GDM1 (cell line): ENCODE results near the gene C8B.

Source experiments
- DNase-seq: peaks from one replicate; lab custom pipeline; 2025; lab: John Stamatoyannopoulos, UW

Gene C8B

DNA sequence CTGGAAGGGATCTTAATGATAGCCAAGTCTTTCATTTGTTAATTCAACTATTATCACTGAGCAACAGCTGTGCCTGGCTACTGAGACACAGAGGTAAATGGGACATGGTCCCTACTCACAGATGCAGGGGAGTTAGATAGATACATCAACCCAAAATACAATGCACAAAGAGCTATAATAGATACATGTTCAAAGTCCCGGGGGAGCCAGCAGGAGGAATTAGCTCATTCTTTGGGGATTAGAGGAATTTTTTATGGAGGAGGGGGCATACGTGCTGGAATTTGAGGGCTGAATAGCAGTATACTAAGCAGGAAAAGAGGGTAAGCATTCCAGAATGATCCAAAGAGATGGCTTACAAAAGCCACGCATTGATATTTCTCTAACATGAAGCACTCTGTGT, 34.6 kb downstream of the C8B start:
- DNase-seq, result no peak

DNA sequence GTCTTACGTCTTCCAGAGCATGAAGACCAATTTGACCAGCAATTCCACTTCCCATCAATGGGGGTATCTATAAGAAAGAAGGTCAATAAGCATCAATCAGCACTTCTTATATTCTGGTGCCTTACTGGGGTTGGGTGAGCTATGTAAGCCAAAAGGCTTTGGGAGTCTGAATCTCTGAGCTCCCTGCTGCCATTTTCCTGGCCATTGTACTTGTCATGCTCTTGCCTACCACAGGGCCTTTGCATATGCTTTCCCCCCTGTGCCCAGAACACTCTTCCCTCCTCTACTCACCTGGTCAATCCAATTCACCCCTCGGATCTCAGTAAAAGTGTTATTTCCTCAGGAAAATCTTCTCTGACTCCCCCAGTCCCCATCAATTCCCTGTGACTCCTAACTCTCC, 36.3 kb downstream of the C8B start:
- no peak for DNase-seq

DNA sequence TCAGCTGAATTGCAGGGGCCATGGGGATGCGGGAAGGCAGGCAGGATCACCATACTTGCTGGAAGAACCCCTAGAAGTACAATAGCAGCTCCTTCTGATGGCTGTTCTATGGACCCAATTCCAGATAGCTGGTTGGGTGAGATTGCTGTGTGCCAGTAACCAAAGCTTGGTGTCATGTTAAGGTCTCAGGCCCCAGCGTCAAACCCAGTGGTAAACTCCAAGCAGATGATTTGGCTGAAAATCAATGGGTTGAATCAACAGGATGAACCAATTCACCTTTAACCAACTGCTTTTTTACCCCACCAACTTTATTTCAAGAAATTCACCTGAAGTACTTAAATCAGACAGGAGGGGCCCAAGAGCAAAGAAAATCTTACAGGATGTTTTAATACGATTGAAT, 37.8 kb downstream of the C8B start:
- no peak for DNase-seq

DNA sequence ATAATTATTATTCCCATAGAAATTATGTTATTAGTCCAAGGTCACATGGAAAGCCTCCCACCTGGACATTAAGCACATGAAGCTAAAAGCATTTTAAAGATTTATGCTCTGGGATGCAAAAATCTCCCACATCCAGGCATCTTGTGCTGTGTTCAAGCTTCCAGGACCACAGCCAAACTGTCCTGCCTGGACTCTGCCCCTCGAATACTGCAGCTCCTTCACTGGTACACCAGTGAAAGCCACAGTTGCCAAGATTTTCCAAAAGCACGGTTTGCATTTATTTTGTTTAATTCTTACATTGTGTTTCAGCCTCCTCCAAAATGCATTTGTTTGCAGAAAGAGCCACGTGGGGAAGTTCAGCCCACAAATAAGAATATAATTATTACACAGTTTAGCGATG, 38.6 kb downstream of the C8B start:
- no peak for DNase-seq

DNA sequence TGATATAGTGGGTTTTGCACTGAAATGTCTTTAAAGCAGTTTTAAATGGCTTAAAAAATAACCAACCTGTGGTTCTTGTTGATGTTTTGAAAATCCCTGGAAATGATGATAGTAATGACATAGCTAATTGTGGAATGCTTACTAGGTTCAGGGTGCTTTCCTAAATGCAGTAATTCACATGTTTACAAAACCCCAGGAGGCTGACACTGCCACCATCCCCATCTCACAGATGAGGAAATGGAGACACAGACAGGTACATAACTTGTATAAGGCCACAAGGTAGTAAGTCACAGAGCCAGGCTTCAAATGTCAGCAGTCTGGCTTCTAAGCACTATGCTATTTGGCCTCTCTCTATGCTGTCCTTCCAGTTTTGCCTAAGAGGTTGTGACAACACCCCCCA, 40.6 kb downstream of the C8B start:
- DNase-seq, result no peak

DNA sequence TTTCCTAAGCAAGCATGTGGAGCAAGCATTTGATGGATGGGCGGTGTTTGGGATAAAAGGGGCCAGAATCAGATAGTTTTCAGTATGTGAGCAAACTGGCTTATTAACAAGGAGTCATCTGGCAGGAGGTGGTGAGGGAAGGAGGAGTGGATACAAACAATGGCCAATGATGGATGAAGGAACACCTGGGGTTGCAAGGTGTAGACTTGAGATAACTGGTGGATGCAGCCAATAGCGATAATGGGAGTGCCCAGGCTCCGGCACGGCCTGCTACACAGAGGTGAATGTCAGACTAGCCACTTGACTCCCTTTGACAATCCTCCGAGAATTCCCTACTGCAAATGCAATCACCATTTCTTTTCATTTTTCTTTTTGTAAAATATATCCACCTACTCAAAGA, 41.7 kb downstream of the C8B start:
- DNase-seq, result no peak

DNA sequence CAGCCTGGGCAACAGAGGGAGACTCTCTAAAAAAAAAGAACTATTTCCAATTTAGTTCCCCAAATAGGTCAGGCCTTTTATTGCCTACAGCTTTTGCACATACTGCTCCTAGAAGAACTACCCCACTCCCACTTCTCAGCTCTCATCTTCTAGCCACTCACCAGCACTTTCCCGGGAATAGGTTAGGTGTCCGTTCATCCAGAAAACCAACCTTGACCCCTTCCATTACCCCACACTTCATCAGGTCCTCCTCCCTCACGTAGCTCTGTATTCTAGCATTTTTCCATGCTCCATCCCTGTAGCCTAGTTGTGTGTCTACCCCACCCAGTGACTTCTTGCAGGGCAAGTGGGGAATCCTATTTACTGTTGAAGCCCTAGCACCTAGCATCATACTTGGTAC, 42.6 kb downstream of the C8B start:
- no peak for DNase-seq

DNA sequence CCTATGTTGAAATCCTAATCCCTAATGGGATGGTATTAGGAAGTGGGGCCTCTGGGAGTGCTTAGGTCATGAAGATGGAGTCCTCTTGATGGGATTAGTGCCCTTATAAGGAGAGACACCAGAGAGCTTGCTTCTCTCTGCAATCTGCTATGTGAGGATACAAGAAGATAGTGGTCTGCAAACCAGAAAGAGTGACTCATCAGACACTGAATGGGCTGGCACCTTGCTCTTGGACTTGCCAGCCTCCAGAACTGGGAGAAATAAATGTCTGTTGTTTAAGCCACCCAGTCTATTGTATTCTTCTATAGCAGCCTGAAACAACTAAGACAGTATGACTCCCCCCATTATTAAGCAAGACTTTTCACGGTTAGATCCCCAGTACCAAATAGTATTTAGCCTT, 43.3 kb downstream of the C8B start:
- no peak for DNase-seq

DNA sequence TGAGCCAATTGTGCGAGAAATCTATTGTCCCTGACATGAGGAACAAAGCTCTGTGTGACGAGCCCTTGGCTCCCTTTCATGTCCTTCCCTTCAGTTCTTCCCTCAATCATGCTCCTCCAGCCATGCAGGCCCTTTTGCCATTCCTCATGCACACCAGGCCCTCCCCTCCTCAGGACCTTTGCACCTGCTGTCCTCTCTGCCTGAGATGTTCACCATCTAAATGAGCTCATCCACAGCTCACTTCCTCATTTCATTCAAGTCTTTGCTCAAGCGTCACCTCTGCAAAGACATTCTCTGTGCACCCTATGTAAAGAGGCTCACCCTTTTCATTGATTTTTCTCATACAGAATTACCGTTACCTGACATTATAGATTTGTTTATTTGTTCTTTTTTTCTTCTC, 43.7 kb downstream of the C8B start:
- DNase-seq, result no peak

DNA sequence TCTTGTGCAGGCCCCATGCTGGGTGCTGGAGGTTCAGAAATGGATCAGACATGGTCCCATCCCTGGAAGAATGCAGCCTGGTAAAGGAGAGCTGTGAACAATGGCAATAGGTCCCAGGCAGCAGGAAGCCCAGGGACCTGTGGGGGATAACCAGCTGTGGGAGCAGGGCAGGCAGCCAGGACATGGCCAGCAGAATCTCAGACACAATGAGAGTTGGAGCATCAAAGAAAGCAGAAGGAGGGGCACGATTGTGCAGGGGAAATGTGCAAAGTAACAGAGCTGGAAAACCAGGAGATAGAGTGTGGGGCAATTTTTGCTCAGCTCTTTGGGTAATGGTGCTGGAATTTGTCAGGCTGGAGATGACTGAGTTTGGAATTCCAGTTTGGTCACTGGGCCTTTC, 44.3 kb downstream of the C8B start:
- DNase-seq, result no peak

DNA sequence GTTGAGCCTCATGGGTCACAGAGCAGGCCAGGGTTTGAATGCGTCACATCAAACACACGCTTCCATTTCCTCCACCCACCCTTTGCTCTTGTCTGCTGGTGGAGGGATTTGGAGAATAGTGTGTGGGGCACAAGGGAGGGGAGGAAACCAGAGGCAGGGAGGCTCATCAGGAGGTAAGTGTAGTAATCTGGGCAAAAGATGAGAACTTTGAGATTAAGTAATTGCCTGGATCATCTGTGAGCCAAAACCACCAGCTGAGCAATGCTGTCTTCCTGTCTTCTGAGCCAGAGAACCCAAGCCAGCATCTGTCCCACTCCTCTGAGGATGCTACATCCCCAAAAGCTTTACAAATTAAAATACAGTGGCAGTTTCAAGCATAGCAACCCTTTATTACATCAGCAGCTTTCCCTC, 45.2 kb downstream of the C8B start:
- DNase-seq, result no peak

DNA sequence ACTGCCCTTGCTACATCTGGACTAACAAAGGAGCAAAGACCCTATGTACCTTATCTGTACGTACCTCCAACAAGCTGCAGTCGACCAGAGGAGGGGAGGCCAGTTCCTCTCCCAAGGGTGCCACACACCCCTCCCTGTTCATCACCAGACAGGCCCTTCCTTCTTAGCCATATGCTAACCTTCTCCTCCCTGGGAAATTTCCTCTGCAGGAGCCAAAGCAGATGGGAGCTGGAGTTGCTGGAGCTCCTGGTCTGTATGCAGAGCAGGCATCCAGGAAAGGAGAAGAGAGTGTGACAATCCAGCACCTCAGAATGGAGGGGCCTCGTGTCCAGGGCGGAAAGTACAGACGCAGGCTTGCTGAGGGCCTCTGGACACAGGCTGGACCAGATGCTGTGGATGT, 48.5 kb downstream of the C8B start:
- no peak for DNase-seq

DNA sequence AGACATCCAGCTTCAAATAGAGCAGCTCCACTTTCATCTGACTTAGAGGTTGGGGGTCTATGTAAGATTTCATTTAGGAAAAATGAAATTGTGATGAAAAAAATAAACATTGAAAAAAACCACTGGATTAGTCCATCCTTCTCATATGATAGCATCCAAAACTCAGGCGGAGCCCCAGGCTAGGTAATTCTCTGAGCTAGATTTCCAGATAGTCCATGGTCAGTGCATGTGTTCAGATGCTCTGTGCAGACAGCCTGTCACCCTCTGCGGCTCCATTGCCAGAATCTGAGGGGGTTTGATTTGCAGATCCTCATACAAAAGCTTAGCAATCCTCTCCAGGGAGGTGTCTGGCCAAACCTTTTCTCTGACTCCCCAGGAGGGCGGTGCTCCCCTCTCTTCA, 49.2 kb downstream of the C8B start:
- no peak for DNase-seq

DNA sequence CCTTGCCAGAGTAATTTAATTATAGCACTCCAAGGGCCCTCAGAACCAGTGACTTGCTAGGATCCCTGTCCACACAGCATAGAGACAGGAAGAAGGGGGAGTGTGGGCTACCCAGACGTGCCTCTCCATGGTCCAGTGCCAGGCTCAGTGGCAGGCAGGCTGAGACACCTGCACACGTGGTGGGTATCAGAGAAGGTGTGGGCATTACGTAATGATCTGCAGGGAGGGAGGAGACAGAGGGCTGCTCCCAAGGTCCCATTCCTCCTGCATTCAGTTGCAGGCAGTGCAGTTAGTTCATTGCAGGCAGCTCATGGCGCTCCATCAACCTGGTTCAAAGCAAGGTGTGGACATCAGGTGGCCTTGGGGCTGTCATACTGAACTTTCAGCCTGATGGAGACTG, 49.9 kb downstream of the C8B start:
- no peak for DNase-seq

DNA sequence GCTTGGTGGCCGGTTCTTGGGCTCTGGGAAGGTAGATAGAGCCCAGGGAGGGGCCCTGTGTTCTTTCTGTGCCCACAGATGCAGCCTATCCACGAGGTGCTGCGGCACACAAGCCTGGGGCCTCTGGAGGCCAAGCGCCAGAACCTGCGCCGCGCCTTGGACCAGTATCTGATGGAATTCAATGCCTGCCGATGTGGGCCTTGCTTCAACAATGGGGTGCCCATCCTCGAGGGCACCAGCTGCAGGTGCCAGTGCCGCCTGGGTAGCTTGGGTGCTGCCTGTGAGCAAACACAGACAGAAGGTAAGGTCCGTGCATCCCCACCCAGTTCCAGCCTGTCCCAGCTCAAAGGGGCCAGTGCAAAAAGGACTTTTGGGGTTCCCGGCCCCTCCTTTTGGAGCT, 53.5 kb downstream of the C8B start:
- no peak for DNase-seq

DNA sequence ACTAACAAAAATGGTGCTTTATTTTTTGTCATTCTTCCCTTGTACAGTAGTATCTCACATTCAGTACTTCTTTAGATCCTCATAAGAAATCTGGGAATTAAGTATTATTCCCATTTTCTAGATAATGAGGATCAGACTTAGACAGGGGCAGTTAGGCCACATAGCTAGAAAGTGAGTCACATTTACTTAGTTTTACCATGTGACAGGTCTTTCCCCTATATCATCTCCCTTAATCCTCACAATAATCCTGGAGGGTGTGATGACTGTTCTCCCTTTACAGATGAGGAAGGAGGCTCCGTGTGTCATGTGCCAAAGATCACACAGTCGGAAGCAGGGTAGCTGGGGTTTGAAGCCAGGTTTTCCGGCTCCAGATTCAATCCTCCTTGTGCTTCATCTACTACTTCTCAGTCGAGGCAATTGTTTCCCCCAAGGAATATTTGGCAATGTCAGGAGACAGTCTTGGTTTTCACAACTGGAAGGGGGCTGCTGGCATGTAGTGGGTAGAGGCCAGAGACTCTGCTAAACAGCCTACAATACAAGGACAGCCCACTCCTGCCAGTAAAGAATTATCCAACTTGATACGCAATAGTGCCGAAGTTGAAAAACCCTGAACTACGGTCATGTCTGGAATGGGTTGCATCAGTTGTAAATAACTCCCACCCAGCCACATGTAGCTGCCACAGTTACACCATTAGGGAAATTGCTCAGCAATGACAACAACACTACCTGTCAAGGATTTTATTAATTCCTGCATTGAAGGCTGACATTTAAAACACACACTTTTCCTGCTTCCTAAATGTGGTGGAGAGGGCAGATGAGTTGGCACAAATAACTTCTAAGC, 54.5 kb downstream of the C8B start:
- no peak for DNase-seq

DNA sequence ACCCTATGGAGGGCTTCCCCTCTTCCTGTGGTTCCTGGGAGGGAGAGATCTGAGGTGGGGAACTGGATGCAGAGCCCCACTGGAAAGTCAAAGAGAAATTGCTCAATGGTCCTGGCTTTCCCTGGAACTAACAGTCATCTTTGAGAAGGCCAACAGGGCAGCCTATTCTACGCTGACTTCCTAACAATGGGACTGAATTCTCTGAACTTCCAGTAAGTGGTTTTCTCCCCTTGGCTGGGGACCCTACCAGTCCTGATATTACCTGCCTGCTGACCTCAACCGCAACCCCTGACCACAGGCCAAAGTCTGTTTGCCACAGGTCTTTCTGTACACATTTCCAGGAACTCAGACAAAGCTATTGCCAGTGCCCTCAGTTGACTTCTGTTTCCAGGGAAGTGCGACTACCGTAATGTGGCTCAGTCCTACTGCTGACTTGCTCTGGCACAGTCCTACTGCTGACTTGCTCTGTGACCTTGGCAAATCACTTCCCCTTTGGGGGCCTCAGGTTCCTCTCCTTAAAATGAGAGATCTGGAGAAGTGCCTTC, 55.3 kb downstream of the C8B start:
- DNase-seq, result no peak

DNA sequence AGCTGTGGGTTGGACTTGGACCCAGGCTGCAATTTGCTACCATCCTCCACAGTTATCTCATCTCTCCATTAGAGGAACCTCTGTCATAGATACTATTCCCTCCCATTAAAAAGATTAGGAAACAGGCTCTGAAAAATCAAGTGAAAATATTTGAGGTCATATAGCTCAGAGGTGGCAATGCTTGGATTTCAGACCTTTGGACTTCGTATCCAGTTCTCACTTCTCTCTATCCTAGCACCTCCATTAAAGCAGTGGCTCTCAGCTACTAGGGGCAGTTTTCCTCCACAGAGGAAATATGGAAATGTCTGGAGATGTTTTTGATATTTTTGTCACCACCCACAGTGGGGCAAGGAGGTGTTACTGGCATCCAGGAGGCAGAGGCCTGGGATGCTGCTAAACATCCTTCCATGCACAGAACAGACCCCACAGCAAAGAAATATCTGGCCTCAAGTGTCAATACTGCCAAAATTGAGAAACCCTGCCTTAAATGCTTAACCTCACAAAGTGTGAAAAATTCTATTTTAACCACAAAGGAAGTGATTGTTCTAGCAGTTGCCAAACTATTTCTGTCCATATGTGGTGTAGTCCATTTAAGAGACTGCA, 57.1 kb downstream of the C8B start:
- no peak for DNase-seq

DNA sequence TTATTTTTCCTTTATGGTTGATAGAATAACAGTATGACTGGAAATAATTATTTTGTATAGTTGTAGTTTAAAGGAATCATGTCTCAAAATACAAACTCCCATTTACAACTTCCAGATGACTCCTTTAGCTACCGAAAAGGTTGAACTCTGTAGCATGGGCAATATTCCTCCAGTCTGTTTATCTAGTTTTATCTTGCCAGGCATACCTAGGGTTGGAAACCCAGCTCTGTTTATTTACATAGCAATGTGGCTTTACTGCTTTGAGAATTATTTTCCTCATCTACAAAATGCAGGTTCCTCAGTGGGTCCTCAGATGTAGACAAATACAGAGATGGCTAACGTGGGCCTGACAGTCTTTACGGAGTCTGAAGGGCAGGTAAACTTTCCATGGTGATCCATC, 60.1 kb downstream of the C8B start:
- DNase-seq, result no peak

DNA sequence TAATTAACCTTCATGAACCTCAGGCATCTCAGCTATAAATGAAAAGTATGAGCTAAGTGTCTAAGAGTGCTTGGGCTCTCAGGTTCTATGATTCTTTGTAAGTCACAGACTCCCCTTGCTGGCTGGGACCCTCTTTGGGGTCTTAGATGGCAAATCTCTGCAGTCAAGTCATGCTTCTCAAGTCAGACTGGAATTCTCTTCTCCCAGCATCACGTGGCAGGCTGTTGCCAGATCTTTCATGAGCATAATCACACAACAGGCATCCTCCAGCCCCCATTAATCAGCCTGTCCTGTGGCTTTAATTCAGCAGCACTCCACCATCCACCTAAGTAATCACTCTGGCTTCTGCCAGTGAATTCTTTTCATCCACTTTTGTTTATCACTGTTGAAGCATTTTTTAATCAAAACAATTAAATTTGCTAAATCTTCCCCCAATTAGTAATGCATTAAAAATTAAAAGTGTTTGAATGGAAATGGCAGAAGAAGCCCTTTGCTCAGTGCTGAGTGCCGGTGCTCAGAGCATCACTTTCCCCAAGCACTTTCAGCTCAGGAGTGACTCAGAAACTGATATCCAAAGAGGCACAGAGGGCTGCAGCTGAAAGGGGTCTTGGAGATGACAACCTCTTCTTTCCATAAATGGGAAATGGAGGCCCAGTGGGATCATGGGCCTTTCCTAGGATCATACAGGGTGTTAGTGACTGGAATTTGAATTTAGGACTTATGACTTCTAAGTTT, 61.0 kb downstream of the C8B start:
- no peak for DNase-seq

DNA sequence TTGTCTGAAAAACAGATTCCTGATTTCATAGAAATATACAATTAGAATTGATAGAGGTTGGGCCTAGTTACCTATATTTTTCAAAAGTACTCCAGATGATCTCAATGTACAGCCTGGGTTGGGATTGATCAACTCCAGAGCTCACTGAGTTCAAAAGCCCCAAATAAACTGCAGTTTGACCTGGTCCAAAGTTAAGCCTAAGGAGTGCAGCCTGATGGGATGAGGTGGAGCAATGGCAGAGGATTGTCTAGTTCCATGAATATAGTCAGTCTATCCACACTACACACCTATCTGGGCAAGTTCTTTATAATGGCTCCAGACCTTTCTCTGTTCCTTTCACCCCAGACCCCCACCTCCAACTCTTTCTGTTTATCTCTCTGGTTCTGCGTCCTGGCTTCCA, 62.0 kb downstream of the C8B start:
- DNase-seq, result no peak

DNA sequence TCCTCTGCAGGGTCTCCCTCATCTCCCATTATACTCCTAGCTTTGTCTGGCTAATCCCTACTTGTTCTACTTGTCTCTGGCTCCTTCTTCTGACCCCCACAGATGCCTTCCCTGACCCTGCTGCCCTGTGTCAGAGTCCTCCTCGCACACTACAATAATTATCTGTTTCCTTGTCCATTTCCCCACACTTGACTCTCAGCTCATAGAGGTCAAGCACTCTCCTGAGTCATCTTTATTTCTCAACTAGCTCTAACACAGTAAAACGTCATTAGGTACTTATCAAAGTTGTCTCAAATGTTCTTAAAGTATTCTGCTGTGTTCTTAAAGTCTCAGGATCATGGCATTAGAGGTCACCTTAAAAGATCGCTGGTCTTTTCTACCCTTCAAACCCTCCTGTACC, 64.1 kb downstream of the C8B start:
- DNase-seq, result no peak

DNA sequence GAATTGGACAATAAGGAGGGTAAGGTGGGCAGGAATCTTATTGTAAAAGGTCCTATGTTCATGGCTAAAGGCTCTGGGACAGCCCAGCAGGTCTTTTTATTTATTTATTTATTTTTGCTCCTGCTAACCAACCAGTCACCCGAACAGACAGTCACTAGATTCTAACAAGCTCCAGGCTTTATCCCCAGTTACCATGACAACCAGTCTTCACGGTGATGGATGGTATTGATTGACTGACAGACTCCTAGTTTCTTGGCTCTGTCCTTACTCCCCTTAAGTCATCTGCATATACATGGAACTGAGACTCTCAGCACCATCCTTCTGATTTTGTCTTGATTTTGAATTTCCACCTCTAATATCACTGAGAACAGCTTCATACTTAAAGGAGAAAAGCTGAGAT, 66.9 kb downstream of the C8B start:
- no peak for DNase-seq
